Measurements from ENCODE around the gene TLX3. TPM values are rescaled to one million over a fixed set of nuclear protein-coding genes. Genes with fewer than 3 reads are reported as not detected.

Gene TLX3
- total and polyA plus RNA-seq, 11 donors: 0.15 TPM; not detected in 10

DNA sequence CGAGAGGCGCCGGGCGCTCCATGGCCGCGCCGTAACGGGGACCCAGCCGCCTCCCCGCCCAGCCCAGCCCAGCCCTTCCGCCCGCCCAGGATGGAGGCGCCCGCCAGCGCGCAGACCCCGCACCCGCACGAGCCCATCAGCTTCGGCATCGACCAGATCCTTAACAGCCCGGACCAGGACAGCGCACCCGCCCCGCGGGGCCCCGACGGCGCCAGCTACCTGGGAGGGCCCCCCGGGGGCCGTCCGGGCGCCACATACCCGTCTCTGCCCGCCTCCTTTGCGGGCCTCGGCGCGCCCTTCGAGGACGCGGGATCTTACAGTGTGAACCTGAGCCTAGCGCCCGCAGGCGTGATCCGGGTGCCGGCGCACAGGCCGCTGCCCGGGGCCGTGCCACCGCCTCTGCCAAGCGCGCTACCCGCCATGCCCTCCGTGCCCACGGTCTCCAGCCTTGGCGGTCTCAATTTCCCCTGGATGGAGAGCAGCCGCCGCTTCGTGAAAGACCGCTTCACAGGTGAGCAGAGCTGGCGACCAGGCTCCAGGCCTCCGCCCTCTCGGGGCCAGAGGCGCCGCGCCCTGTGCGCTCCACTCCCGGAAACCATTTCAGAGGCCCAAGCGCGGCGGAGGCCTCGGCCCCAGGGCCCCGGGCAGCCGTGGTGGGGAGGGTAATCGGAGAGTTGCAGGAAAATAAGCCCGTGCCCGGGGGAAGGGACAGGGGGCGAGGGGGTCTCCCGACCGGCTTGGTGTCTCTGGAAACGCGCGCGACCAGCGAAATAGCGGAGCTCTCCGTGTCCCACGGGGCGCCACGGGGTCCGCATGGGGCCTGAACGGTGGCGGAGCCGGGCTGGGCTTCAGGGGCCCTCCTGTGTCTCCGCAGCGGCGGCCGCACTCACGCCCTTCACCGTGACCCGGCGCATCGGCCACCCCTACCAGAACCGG, 496 bp downstream of the TLX3 start:
- TF ChIP-seq, protein P1, sequence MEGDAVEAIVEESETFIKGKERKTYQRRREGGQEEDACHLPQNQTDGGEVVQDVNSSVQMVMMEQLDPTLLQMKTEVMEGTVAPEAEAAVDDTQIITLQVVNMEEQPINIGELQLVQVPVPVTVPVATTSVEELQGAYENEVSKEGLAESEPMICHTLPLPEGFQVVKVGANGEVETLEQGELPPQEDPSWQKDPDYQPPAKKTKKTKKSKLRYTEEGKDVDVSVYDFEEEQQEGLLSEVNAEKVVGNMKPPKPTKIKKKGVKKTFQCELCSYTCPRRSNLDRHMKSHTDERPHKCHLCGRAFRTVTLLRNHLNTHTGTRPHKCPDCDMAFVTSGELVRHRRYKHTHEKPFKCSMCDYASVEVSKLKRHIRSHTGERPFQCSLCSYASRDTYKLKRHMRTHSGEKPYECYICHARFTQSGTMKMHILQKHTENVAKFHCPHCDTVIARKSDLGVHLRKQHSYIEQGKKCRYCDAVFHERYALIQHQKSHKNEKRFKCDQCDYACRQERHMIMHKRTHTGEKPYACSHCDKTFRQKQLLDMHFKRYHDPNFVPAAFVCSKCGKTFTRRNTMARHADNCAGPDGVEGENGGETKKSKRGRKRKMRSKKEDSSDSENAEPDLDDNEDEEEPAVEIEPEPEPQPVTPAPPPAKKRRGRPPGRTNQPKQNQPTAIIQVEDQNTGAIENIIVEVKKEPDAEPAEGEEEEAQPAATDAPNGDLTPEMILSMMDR (IDR thresholded peaks at IDR 0.05): no peak
- no peak for TF ChIP-seq POLR2A (IDR thresholded peaks at IDR 0.05)
- Histone ChIP-seq H3K9me3 (no peaks in the 10 kb centered on the region), H3K4me1 (peaks cover 0 to 53% (median 29%) of the 10 kb centered on the region in 12 donors), H3K4me3 (peak overlapping the region in 1 of 12 donors; percentile 17), H3K27me3 (peaks cover 70 to 99% (median 97%) of the 10 kb centered on the region in 9 donors), H3K27ac (no peak overlapping the region), H3K36me3 (no peaks in the 10 kb centered on the region)
- ATAC-seq: no peak
- no peak for DNase-seq
- WGBS, 4 donors: 1 to 9% (median 3%) methylated on average over 32 to 106 of the region's 106 CpGs
- intact Hi-C loops (cut with DNase I): no loop called here

- no peak for ATAC-seq
- peaks cover 0 to 61% (median 37%) of the 10 kb centered on the region in 12 donors for H3K4me1 ChIP-seq
- DNase-seq: no peak
- 3 to 7% (median 5%) methylated on average over 22 to 41 of the region's 41 CpGs for WGBS, 4 donors
- H3K36me3 ChIP-seq: no peaks in the 10 kb centered on the region
- no peak for TF ChIP-seq POLR2A (IDR thresholded peaks at IDR 0.05)
- TF ChIP-seq, protein P1 (IDR thresholded peaks at IDR 0.05): peak in 4 of 12 donors; percentile 9 to 30 (median 18)
- H3K27me3 ChIP-seq: peaks cover 75 to 99% (median 97%) of the 10 kb centered on the region in 9 donors
- intact Hi-C loops (cut with DNase I): no loop called here
- no peaks in the 10 kb centered on the region for H3K9me3 ChIP-seq
- H3K4me3 ChIP-seq: no peak overlapping the region
- H3K27ac ChIP-seq: no peak overlapping the region
These were observed 1.3 kb downstream of the TLX3 start for GRCh38 chr5:171310212-171310818.

DNA sequence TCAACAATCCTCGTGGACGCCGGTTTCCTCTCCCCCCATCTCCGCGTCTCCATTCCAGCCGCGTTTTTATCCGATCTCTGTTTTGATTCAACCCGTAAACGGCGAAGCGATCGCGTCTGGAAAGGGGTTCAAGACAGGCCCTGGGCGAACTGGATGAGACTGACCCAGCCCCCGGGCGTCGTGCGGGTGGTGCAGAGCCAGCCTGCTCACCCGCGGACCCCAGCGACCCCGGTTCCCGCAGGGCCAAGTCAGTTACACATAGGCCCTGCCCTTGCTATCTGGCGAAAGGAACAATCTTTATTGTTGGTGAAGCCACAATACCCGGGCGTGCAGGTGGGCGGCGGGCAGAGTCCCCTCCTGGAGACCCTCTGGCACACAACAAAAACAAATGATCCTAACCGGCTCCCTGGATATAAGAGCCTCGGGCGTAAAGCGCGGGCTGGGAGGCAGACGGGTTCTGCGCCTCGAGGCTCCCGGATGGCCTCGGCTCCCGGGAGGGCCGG, 1.8 kb downstream of the TLX3 start:
- ATAC-seq (no peak), DNase-seq (no peak)
- intact Hi-C loops (cut with DNase I): no loop called here
- Histone ChIP-seq H3K27ac (no peak overlapping the region), H3K4me3 (peak overlapping the region in 4 of 12 donors; percentile 2 to 44 (median 38)), H3K36me3 (no peaks in the 10 kb centered on the region), H3K4me1 (peaks cover 0 to 66% (median 42%) of the 10 kb centered on the region in 12 donors), H3K9me3 (no peaks in the 10 kb centered on the region), H3K27me3 (peaks cover 81 to 100% (median 98%) of the 10 kb centered on the region in 9 donors)
- WGBS, 4 donors: 2% methylated on average over 38 to 41 of the region's 41 CpGs
- TF ChIP-seq, protein P1 (IDR thresholded peaks at IDR 0.05): no peak
- TF ChIP-seq POLR2A (IDR thresholded peaks at IDR 0.05): no peak
